K562 (cell line): ENCODE results near the gene SLC25A21. TPM values are rescaled to one million over a fixed set of nuclear protein-coding genes. Genes with fewer than 3 reads are reported as not detected.

Source experiments
- ATAC-seq: fragments of 200-7000 bp; cut with Tn5 transposase; 3 replicates; pipeline ENCODE4 v1.9.1; 2020; ENCODE audit warnings: moderate library complexity
- BruUV-seq: library from RNA; stranded (reverse); fragments of 400-500 nt; replicated peaks from 2 replicates; lab custom pipeline; 2021; lab: Mats Ljungman, UMichigan
- CTCF ChIA-PET: fragments of 300-600 bp; formaldehyde crosslinking; extraction: SDS; loops from one replicate; lab custom pipeline; 2021; ENCODE audit warnings: low intra/inter-chr PET ratio; lab: Yijun Ruan, JAX
- POLR2A ChIA-PET: fragments of 300-600, 350-650 bp; sonication (Branson Sonifier 250); formaldehyde crosslinking; extraction: SDS; loops from one replicate; lab custom pipeline; 2021; ENCODE audit warnings: antibody characterized with exemption, inconsistent platforms; lab: Yijun Ruan, JAX
- DNase-seq, 4 experiments: peaks; one replicate each; pipeline versions ENCODE4 v3.0.0 to v3.0.0-alpha.2; 2011 to 2018; ENCODE audit warnings: low spot score in 3 of 4, mixed read lengths in 3 of 4; ENCODE audit errors: extremely low read depth in 1 of 4
- FAIRE-seq: peaks from 2 replicates; lab custom pipeline; 2011; peaks lifted over from hg19 to GRCh38; lab: Jason Lieb, UNC
- H2AFZ ChIP-seq: 2 replicates; pipeline ENCODE4 v1.6.0; 2011; ENCODE audit warnings: low read depth, low read length, control low read depth, inconsistent platforms
- H3K27ac ChIP-seq: fragments of 200-600 bp; 3 replicates; pipeline ENCODE4 v1.8.0; 2011; ENCODE audit warnings: low read depth, mild to moderate bottlenecking, control low read depth, inconsistent platforms, low read length, moderate library complexity, mixed read lengths; ENCODE audit errors: extremely low read depth
- H3K27me3 ChIP-seq, 2 experiments: fragments of 300-600 bp in 1 of 2; 2 replicates in 1 of 2; 3 replicates in 1 of 2; pipeline versions ENCODE4 v1.6.0 to v1.8.0; 2011; ENCODE audit warnings: inconsistent platforms in 2 of 2, low read length in 2 of 2, mild to moderate bottlenecking in 1 of 2, mixed read lengths in 1 of 2, moderate library complexity in 1 of 2; ENCODE audit not compliant: control insufficient read depth in 2 of 2, insufficient read depth in 2 of 2
- H3K36me3 ChIP-seq: fragments of 300-600 bp; 3 replicates; pipeline ENCODE4 v1.8.0; 2011; ENCODE audit warnings: mild to moderate bottlenecking, low read length, inconsistent platforms; ENCODE audit not compliant: control insufficient read depth, insufficient read depth
- H3K4me1 ChIP-seq, 2 experiments: fragments of 200-600 bp in 1 of 2; replicated peaks in 1 of 2; 2 replicates in 1 of 2; 3 replicates in 1 of 2; pipeline versions ENCODE4 v1.5.1 to v1.8.0; 2011; ENCODE audit warnings: inconsistent platforms in 2 of 2, low read length in 2 of 2, mild to moderate bottlenecking in 1 of 2, mixed read lengths in 1 of 2, moderate library complexity in 1 of 2; ENCODE audit not compliant: control insufficient read depth in 2 of 2, insufficient read depth in 2 of 2
- H3K4me2 ChIP-seq: 2 replicates; pipeline ENCODE4 v1.6.1; 2011; ENCODE audit warnings: low read length, control low read depth, inconsistent platforms, mixed read lengths; ENCODE audit not compliant: insufficient read depth
- H3K4me3 ChIP-seq: fragments of 200-600 bp; sonication (generic), shearing (Covaris generic); 2 replicates; pipeline ENCODE4 v1.5.1; 2016; ENCODE audit warnings: control low read depth, inconsistent platforms
- H3K79me2 ChIP-seq: fragments of 200-600 bp; 3 replicates; pipeline ENCODE4 v1.8.0; 2011; ENCODE audit warnings: low read length, inconsistent platforms; ENCODE audit not compliant: control insufficient read depth, insufficient read depth
- H3K9ac ChIP-seq, 2 experiments: 2 replicates each; pipeline versions ENCODE4 v1.6.0 to v1.6.1; 2011; ENCODE audit warnings: low read depth in 2 of 2, low read length in 2 of 2, control low read depth in 1 of 2, inconsistent platforms in 1 of 2, mild to moderate bottlenecking in 1 of 2, mixed read lengths in 1 of 2; ENCODE audit not compliant: insufficient read depth in 1 of 2
- H3K9me1 ChIP-seq: one replicate; pipeline ENCODE4 v1.6.0; 2011; ENCODE audit warnings: inconsistent platforms, mild to moderate bottlenecking, low read length, moderate library complexity; ENCODE audit not compliant: control insufficient read depth, insufficient read depth
- H3K9me3 ChIP-seq: replicated peaks from 2 replicates; pipeline ENCODE4 v1.5.1; 2011; ENCODE audit warnings: low read depth, low read length, inconsistent platforms; ENCODE audit not compliant: control insufficient read depth, insufficient read depth
- H4K20me1 ChIP-seq: replicated peaks from 2 replicates; pipeline ENCODE4 v1.6.1; 2011; ENCODE audit warnings: low read length, inconsistent platforms, mixed read lengths; ENCODE audit not compliant: control insufficient read depth, insufficient read depth
- CHCHD3 ChIP-seq: fragments of 250-450 bp; sonication (Bioruptor Pico); IDR thresholded peaks from 2 replicates; pipeline ENCODE4 v2.1.2; 2022; ENCODE audit warnings: mild to moderate bottlenecking
- CREBBP ChIP-seq: IDR thresholded peaks from one replicate; pipeline ENCODE4 v1.6.1; 2012; ENCODE audit warnings: low read depth, mild to moderate bottlenecking, control low read depth, inconsistent platforms, low read length
- EP300 ChIP-seq: IDR thresholded peaks from 2 replicates; pipeline ENCODE4 v1.6.1; 2012; ENCODE audit warnings: low read length, improper control_type of control experiment
- MGA ChIP-seq: fragments of 450-650 bp; IDR thresholded peaks from 2 replicates; pipeline ENCODE4 v1.6.1; 2016; ENCODE audit warnings: mild to moderate bottlenecking, moderate library complexity
- SAFB2 ChIP-seq: fragments of 200-400 bp; formaldehyde crosslinking; IDR thresholded peaks from 2 replicates; pipeline ENCODE4 v1.6.1; 2018; ENCODE audit warnings: borderline replicate concordance, low read length, low read depth, moderate library complexity; ENCODE audit not compliant: severe bottlenecking
- THAP12 ChIP-seq: fragments of 250-450 bp; sonication (Bioruptor Pico); IDR thresholded peaks from 2 replicates; pipeline ENCODE4 v1.9.0; 2021; ENCODE audit warnings: mild to moderate bottlenecking, inconsistent platforms
- ZNF197 ChIP-seq: fragments of 200-800 bp; sonication (Bioruptor generic); IDR thresholded peaks from 2 replicates; pipeline ENCODE4 v1.6.1; 2016; ENCODE audit warnings: low read depth, missing genetic modification characterization, missing compliant biosample characterization
- WGBS: fragments of 100-300 bp; shearing (Covaris generic); methylation state at CpG from one replicate; pipeline ENCODE4 v1.1.6; 2016; ENCODE audit warnings: low coverage, mixed read lengths; ENCODE audit not compliant: insufficient coverage; ENCODE audit errors: missing lambda C conversion rate; 5-methylcytosine and 5-hydroxymethylcytosine counted together
- in situ Hi-C: fragments of 300-500 bp; cut with MboI; formaldehyde crosslinking; loops from 4 replicates; pipeline ENCODE4 v1.15.0; 2018; ENCODE audit warnings: inconsistent platforms, mixed read lengths
- intact Hi-C: fragments of 100-400 bp; cut with micrococcal nuclease; formaldehyde crosslinking; loops from 2 replicates; pipeline ENCODE4 v1.14.2; 2022
- polyA plus RNA-seq, 8 experiments: library from polyadenylated mRNA; depleted of rRNA in 4 of 8; stranded (reverse) in 5 of 8; unstranded in 3 of 8; fragments of >200 nt; fragmentation: Nextera tagmentation in 2 of 8; fragmentation: Illumina TruSeq in 1 of 8; extraction: Ambion mirVana in 2 of 8; extraction: Trizol in 1 of 8; gene quantifications; 2 replicates each; pipeline versions ENCODE4 v1.2.1 to v1.2.3, GENCODE V29; 2011 to 2014; ENCODE audit warnings: inconsistent platforms in 1 of 8, missing spikeins in 1 of 8
- total RNA-seq, 7 experiments: library from RNA; depleted of rRNA in 6 of 7; stranded (reverse); fragments of >200 nt in 6 of 7; fragmentation: Illumina TruSeq in 2 of 7; extraction: Trizol in 2 of 7; gene quantifications; 2 replicates each; pipeline versions ENCODE4 v1.2.1 to v1.2.3, GENCODE V29; 2011 to 2021; ENCODE audit warnings: low replicate concordance in 1 of 7

SLC25A21 gene
- total and polyA plus RNA-seq, 9 of the 15 experiments (the other 6 are each of a cell fraction or from before 2014, with no cell fraction given) = 15.2 to 46.7 (median 28.7) TPM

- no peaks in the 10 kb centered on the region for H3K9me3 ChIP-seq
- in situ Hi-C loops = no loop called here
- ATAC-seq = no peak
- no peak overlapping the region for H3K27ac ChIP-seq
- no peaks in the 10 kb centered on the region for H3K27me3 ChIP-seq
- WGBS = 43% methylated on average over 4 of the region's 4 CpGs
- H3K9ac ChIP-seq = no peak overlapping the region
- ChIA-PET CTCF (no interaction called here), POLR2A (no interaction called here)
- no peak overlapping the region for H3K4me3 ChIP-seq
- no peak overlapping the region for H3K4me2 ChIP-seq
- DNase-seq = no peak
- H3K36me3 ChIP-seq = no peaks in the 10 kb centered on the region
- 0 out of 2 replicates have a peak, but pooled peaks cover 4% of the 10 kb centered on the region for H4K20me1 ChIP-seq
- peaks cover 0 to 14% of the 10 kb centered on the region in 2 experiments; a peak in 3 of 5 replicates for H3K4me1 ChIP-seq
- BruUV-seq = no TSS peak
- H3K9me1 ChIP-seq = no peaks in the 10 kb centered on the region
- peaks cover 3% of the 10 kb centered on the region; the same call in 2 of the 3 replicates for H3K79me2 ChIP-seq
- H2AFZ ChIP-seq = no peak overlapping the region
- no peak for FAIRE-seq
- intact Hi-C loops = no loop called here
- TF ChIP-seq CHCHD3 (CRISPR knock-in tag) (no peak), EP300 (no peak), MGA (no peak), THAP12 (CRISPR knock-in tag) (no peak), CREBBP (no peak), SAFB2 (no peak), ZNF197 (CRISPR knock-in tag) (no peak)
Measured at GRCh38 chr14:36997843-36998242, 174.6 kb downstream of the SLC25A21 start.
